Occipital lobe (tissue), 2 donors: ENCODE data around the gene TMPRSS9. TPM values are rescaled to one million over a fixed set of nuclear protein-coding genes. Genes with fewer than 3 reads are reported as not detected.

Experiments used
- DNase-seq: peaks from one replicate; lab custom pipeline; 2025; lab: John Stamatoyannopoulos, UW
- total RNA-seq: library from RNA; depleted of rRNA; stranded (reverse); fragments of >200 nt; gene quantifications from one replicate; pipeline ENCODE4 v1.2.3, GENCODE V29; 2014

The TMPRSS9 gene
- total RNA-seq, 1 donor from 2014 or later = 0.16 TPM

- DNase-seq = no peak
Measured at GRCh38 chr19:2360833-2361232, 768 bp downstream of the TMPRSS9 start.

DNA sequence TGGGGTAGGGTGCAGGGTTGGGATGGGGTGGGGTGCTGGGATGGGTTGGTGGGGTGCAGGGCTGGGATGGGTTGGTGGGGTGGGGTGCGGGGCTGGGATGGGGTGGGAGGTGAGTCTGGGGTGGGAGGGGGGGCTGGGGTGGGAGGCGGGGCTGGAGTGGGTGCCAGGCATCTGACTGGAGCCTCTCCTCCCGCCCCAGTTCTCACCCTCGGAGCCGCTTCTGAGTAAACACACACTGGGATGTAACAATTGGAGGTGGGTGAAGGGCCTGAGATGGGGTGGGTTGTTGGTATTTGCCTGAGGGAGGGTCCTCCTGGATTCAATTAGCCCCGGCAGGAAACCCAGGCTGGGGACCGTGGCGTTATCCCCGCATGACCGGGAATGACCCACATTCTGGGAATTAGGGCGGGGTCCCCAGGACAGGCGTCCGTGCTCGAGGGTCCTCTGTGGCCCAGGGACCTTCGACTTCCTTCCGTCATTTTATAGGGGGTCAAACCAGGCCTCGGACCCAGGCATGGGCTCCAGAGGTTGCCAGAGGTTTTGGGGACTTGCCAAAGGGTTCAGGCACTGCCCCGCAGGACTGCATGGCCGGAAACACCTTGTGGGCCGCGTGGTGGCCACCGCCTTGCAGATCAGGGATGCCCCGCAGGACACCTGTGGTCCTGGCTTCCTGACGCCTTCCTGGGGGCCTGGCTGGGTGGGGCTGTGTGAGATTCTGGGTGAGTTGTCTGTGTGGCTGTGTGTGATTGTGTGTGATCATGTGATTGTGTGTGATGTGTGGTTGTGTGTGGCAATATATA lies 1.4 kb downstream of the TMPRSS9 start:
- DNase-seq = no peak

DNA sequence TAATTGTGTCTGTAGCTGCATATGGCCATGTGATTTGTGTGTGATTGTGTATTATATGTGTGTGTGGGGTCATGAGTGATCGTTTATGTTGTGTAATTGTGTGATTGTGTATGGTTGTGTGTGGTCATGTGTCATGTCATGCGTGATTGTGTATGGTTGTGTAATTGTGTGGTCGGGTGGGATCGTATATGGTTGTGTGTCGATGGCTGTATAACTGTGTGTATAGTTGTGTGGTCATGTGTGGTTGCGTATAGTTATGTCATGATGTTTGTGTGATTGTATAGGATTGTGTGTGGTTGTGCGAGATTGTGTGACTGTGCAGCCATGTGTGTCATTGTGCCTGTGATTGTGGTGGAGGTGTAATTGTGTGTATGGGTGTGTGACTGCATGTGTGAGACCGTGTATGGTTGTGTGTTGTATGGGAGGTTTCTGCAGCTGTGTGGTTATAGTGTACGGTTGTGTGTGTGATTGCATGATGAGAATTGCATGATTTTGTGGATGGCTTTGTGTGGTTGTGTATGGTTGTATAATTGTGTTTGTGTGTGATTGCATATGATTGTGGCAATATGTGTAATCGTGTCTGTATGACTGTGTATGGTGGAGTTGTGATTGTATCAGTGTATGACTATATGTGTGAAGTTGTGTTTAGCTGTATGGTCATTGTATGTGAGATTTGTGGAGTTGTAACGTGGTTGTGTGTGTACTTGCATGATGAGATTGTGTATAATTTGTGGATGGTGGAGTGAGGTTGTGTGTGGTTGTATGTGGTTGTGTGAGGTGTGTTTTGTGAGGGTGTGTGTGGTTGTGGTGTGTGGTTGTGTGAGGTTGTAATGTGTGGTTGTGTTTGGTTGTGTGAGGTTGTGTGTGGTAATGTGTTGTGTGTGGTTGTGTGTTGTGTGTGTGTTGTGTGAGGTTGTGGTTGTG lies 2.2 kb downstream of the TMPRSS9 start:
- DNase-seq = no peak

GRCh38 chr19:2362970-2363300 lies 2.9 kb downstream of the TMPRSS9 start:
- DNase-seq = no peak

GRCh38 chr19:2363419-2363818 lies 3.4 kb downstream of the TMPRSS9 start:
- DNase-seq = no peak

DNA sequence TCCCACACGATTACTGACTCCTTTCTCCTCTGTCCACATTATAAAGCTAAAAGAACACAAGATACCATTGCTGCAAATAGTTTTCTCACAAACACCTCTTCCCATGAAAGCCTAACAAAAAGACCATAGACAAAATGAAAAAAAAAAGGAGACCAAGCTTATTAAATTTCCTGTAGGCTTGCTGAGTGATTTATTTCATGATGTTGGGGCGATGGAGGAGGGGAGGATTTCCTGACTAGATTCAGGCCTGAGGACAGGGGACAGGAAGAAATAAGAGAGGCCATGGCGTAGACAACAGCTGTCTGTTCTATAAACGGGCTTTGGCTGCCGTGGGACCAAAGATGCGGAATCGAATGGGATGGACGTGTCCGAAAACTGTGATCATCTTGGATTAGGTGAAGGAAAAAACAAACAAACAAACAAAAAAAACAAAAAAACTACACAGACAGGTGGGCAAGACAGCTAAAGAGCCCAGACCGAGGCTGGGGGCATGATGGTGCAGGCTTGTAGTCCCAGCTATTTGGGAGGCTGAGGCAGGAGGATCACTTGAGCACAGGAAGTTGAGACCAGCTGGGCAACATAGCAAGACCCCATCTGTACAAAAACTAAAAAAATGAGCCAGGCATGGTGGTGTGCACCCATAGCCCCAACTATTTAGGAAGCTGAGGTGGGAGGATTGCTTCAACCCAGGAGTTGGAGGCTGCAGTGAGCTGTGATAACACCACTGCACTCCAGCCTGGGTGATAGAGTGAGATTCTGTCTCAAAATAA lies 5.3 kb downstream of the TMPRSS9 start:
- DNase-seq = no peak

DNA sequence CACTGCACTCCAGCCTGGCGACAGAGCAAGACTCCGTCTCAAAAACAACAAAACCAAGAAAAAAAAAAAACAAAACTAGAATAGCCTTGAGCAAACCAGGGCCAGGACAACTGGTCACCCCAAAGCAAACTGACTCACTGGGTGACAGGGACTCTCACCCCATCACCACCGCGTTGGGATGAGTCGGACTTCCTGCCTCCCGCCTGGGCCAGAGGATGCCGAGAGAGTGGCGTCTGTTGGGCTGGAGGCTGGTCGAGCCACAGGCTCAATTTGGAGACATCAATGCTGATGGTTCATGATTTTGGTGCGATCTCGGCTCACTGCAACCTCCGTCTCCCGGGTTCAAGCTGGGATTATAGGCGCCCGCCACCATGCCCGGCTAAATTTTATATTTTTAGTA lies 11.6 kb downstream of the TMPRSS9 start:
- DNase-seq = no peak

- no peak for DNase-seq
Measured at GRCh38 chr19:2372076-2372612, 12.1 kb downstream of the TMPRSS9 start.

DNA sequence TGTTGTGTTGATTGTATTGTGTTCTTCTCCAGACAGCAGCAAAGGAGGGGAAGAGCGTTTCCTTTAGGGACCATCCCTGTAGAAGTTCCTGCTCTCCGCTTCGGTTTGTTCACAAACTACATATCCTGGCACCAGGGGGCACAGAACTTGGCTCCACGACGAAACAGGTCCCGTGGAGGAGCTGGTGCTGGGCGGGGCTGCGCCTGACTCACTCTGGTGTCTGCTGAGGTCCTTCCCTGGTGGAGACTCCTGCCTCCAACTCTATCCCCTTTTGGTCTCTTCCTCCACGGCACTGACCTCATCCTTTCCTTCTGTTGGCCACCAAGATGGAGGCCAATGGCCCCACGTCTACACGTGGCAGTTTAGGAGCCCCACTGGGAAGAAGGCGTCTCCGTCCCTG lies 14.7 kb downstream of the TMPRSS9 start:
- DNase-seq = no peak

- DNase-seq = no peak
Measured at GRCh38 chr19:2375353-2376121, 15.5 kb downstream of the TMPRSS9 start.

DNA sequence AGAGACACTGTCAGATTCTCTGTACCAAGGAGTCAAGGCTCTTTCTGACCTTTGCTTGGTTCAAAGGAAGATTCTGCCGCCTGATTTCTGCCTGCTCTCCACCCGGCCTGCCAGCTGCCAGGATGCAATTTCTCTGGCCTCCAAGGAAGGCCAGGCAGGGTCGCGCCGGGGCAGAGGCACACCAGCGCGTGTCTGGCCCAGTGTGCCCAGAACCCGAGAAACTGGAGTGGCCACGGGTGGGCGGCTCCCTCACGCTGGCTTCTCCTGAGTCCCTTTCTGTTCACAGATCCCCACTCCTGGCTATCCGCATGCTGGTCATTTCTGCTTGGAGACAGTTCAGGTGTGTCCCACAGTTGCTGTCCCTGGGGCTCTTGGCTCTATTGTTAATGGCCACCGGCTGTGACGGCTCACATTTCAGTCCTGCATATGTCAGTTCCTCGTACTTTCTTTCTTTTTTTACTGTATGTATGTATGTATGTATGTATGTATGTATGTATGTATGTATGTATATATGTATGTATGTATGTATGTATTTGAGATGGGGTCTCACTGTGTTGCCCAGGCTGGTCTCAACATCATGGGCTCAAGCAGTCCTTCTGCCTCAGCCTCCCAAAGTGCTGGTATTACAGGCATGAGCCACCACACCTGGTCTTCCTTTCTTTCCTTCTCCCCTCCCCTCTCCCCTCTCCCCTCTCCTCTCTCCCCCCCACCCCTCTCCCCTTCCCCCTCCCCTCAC lies 16.9 kb downstream of the TMPRSS9 start:
- no peak for DNase-seq

GRCh38 chr19:2380567-2380966 lies 20.5 kb downstream of the TMPRSS9 start:
- no peak for DNase-seq

DNA sequence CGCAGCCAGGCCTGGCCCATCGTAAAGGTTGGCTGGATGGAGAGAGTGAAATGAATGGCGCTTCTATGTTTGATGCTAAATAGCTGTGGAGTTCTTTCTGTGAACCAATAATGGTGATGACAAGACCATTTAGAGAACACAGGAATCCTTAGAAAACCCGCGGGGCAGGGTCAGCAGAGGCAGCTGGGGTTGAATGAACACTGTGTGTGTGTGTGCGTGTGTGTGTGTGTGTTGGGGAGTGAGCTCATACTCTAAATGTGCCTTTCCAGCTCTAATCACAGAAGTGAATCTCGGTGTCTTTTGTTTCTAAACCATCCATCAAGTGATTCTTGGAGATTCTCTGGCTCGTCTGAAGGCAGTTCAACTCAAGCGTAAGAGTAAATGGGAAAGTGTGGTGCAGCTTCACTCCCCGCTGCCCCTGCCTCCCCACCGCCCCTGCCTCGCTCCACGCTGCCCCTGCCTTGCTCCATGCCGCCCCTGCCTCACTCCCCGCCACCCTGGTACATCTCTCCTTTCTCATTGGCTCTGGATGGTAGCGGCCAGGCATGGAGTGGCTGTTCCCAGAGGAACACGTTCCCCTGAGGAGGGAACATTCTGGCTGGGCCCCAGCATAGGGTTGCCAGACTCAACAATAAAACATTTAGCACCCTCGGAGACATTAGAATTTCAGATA lies 21.2 kb downstream of the TMPRSS9 start:
- peak; percentile 76 for DNase-seq

- DNase-seq = no peak
Measured at GRCh38 chr19:2382530-2383222, 22.6 kb downstream of the TMPRSS9 start.

GRCh38 chr19:2385053-2385721 lies 25.1 kb downstream of the TMPRSS9 start:
- no peak for DNase-seq

- DNase-seq = no peak
Measured at GRCh38 chr19:2387367-2388288, 27.6 kb downstream of the TMPRSS9 start.

- DNase-seq = no peak
Measured at GRCh38 chr19:2389594-2389993, 29.5 kb downstream of the TMPRSS9 start.
